Measurements from ENCODE around the gene MB.
"Not testable (repeated sequence)": the region's sequence is repeated elsewhere in the genome, so short reads cannot be mapped to it uniquely, and the experiment has no call there.

MB gene
- total RNA-seq = 0 to 2.2 (median 0) reads per million in 9 experiments

GRCh38 chr22:35617137-35617755 lies at the start of gene MB:
Gene MB (minus strand): TSS chr22:35617329. CDS start chr22:35617257, 72 bp downstream.
- no peaks in the 10 kb centered on the region for H3K27me3 Mint-ChIP-seq
- DNase-seq (no peak), ATAC-seq (replicated peaks) (no peak)
- peaks cover 6 to 12% of the 10 kb centered on the region in 2 donors for H3K4me1 Mint-ChIP-seq (ENCODE audit: low read depth in 2 of 2)
- no peaks in the 10 kb centered on the region for H3K9me3 Mint-ChIP-seq
- H3K36me3 Mint-ChIP-seq (ENCODE audit: insufficient read depth) = no peaks in the 10 kb centered on the region
- H3K4me3 Mint-ChIP-seq = no peak within 1 kb of the TSS
- no peak within 1 kb of the TSS for H3K27ac Mint-ChIP-seq

- H3K4me3 Mint-ChIP-seq; ATAC-seq (replicated peaks); H3K27ac Mint-ChIP-seq; H3K27me3 Mint-ChIP-seq; DNase-seq; H3K9me3 Mint-ChIP-seq: not testable (repeated sequence)
- Mint-ChIP-seq H3K36me3 (ENCODE audit: insufficient read depth) (peaks cover 31% of the 10 kb centered on the region), H3K4me1 (ENCODE audit: low read depth in 2 of 2) (peaks cover 8 to 26% of the 10 kb centered on the region in 2 donors)
Measured at GRCh38 chr22:35666699-35667098, 49.6 kb upstream of the MB start.

- ATAC-seq (replicated peaks) (no peak), DNase-seq (no peak)
- H3K27ac Mint-ChIP-seq = no peak overlapping the region
- H3K27me3 Mint-ChIP-seq = no peaks in the 10 kb centered on the region
- no peak overlapping the region for H3K4me3 Mint-ChIP-seq
- H3K4me1 Mint-ChIP-seq (ENCODE audit: low read depth in 2 of 2) = peaks cover 23 to 42% of the 10 kb centered on the region in 2 donors
- H3K36me3 Mint-ChIP-seq (ENCODE audit: insufficient read depth) = peaks cover 43% of the 10 kb centered on the region
- H3K9me3 Mint-ChIP-seq = no peaks in the 10 kb centered on the region
Measured at GRCh38 chr22:35664955-35665587, 47.9 kb upstream of the MB start.

- ATAC-seq (replicated peaks) (no peak), DNase-seq (no peak)
- no peaks in the 10 kb centered on the region for H3K9me3 Mint-ChIP-seq
- peak overlapping the region; percentile 46 to 70 for H3K4me3 Mint-ChIP-seq
- peaks cover 57% of the 10 kb centered on the region for H3K36me3 Mint-ChIP-seq (ENCODE audit: insufficient read depth)
- no peaks in the 10 kb centered on the region for H3K27me3 Mint-ChIP-seq
- H3K4me1 Mint-ChIP-seq (ENCODE audit: low read depth in 2 of 2) = peaks cover 35 to 46% of the 10 kb centered on the region in 2 donors
- peak overlapping the region; percentile 99 to 100 for H3K27ac Mint-ChIP-seq
Measured at GRCh38 chr22:35663371-35663770, 46.2 kb upstream of the MB start.

- Mint-ChIP-seq H3K36me3 (ENCODE audit: insufficient read depth) (peaks cover 57% of the 10 kb centered on the region), H3K27ac (peak overlapping the region; percentile 99 to 100), H3K4me3 (peak overlapping the region; percentile 46 to 70), H3K4me1 (ENCODE audit: low read depth in 2 of 2) (peaks cover 39 to 50% of the 10 kb centered on the region in 2 donors), H3K9me3 (no peaks in the 10 kb centered on the region), H3K27me3 (no peaks in the 10 kb centered on the region)
- no peak for DNase-seq
- ATAC-seq (replicated peaks) = no peak
Measured at GRCh38 chr22:35662914-35663313, 45.8 kb upstream of the MB start.

GRCh38 chr22:35661464-35661863 lies 44.3 kb upstream of the MB start:
- H3K27me3 Mint-ChIP-seq = no peaks in the 10 kb centered on the region
- H3K4me3 Mint-ChIP-seq = peak overlapping the region; percentile 66 to 70
- H3K9me3 Mint-ChIP-seq = no peaks in the 10 kb centered on the region
- DNase-seq (no peak), ATAC-seq (replicated peaks) (peak; percentile 0)
- H3K4me1 Mint-ChIP-seq (ENCODE audit: low read depth in 2 of 2) = peaks cover 44 to 57% of the 10 kb centered on the region in 2 donors
- H3K36me3 Mint-ChIP-seq (ENCODE audit: insufficient read depth) = peaks cover 62% of the 10 kb centered on the region
- H3K27ac Mint-ChIP-seq = peak overlapping the region; percentile 99 to 100

- H3K4me1 Mint-ChIP-seq (ENCODE audit: low read depth in 2 of 2) = peaks cover 48 to 59% of the 10 kb centered on the region in 2 donors
- DNase-seq = peak; percentile 63 to 70 (median 63)
- H3K27me3 Mint-ChIP-seq = no peaks in the 10 kb centered on the region
- peak overlapping the region; percentile 66 to 70 for H3K4me3 Mint-ChIP-seq
- peak overlapping the region; percentile 99 to 100 for H3K27ac Mint-ChIP-seq
- H3K9me3 Mint-ChIP-seq = no peaks in the 10 kb centered on the region
- H3K36me3 Mint-ChIP-seq (ENCODE audit: insufficient read depth) = peaks cover 68% of the 10 kb centered on the region
- peak; percentile 87 for ATAC-seq (replicated peaks)
Measured at GRCh38 chr22:35660291-35661127, 43.4 kb upstream of the MB start.

- H3K9me3 Mint-ChIP-seq = no peaks in the 10 kb centered on the region
- H3K27ac Mint-ChIP-seq = peak overlapping the region; percentile 99 to 100
- DNase-seq (no peak), ATAC-seq (replicated peaks) (no peak)
- H3K27me3 Mint-ChIP-seq = no peaks in the 10 kb centered on the region
- peaks cover 66% of the 10 kb centered on the region for H3K36me3 Mint-ChIP-seq (ENCODE audit: insufficient read depth)
- H3K4me1 Mint-ChIP-seq (ENCODE audit: low read depth in 2 of 2) = peaks cover 58 to 68% of the 10 kb centered on the region in 2 donors
- peak overlapping the region in 1 of 2 donors; percentile 70 for H3K4me3 Mint-ChIP-seq
Measured at GRCh38 chr22:35657571-35658312, 40.6 kb upstream of the MB start.

- Mint-ChIP-seq H3K36me3 (ENCODE audit: insufficient read depth) (peaks cover 55% of the 10 kb centered on the region), H3K27me3 (no peaks in the 10 kb centered on the region), H3K4me3 (no peak overlapping the region), H3K4me1 (ENCODE audit: low read depth in 2 of 2) (peaks cover 50 to 55% of the 10 kb centered on the region in 2 donors), H3K9me3 (no peaks in the 10 kb centered on the region), H3K27ac (peak overlapping the region; percentile 41 to 82)
- DNase-seq = no peak
- no peak for ATAC-seq (replicated peaks)
Measured at GRCh38 chr22:35656284-35656752, 39.2 kb upstream of the MB start.

- H3K4me1 Mint-ChIP-seq (ENCODE audit: low read depth in 2 of 2) = peaks cover 43 to 60% of the 10 kb centered on the region in 2 donors
- no peaks in the 10 kb centered on the region for H3K9me3 Mint-ChIP-seq
- H3K36me3 Mint-ChIP-seq (ENCODE audit: insufficient read depth) = peaks cover 33% of the 10 kb centered on the region
Measured at GRCh38 chr22:35653824-35654223, 36.7 kb upstream of the MB start.

GRCh38 chr22:35651085-35651484 lies 34.0 kb upstream of the MB start:
- no peaks in the 10 kb centered on the region for H3K27me3 Mint-ChIP-seq
- H3K4me3 Mint-ChIP-seq = peak overlapping the region; percentile 95 to 98
- ATAC-seq (replicated peaks) (no peak), DNase-seq (no peak)
- peaks cover 26% of the 10 kb centered on the region for H3K36me3 Mint-ChIP-seq (ENCODE audit: insufficient read depth)
- peak overlapping the region in 1 of 2 donors; percentile 99 for H3K27ac Mint-ChIP-seq
- H3K4me1 Mint-ChIP-seq (ENCODE audit: low read depth in 2 of 2) = peaks cover 41 to 57% of the 10 kb centered on the region in 2 donors
- H3K9me3 Mint-ChIP-seq = no peaks in the 10 kb centered on the region

More at GRCh38 chr22:35653824-35654223, 36.7 kb upstream of the MB start:
- DNase-seq (no peak), ATAC-seq (replicated peaks) (no peak)
- peak overlapping the region; percentile 82 to 89 for H3K27ac Mint-ChIP-seq
- H3K27me3 Mint-ChIP-seq = no peaks in the 10 kb centered on the region
- peak overlapping the region; percentile 7 to 30 for H3K4me3 Mint-ChIP-seq

GRCh38 chr22:35649636-35650250 lies 32.6 kb upstream of the MB start:
- peak overlapping the region; percentile 95 to 98 for H3K4me3 Mint-ChIP-seq
- H3K36me3 Mint-ChIP-seq (ENCODE audit: insufficient read depth) = peaks cover 25% of the 10 kb centered on the region

More at GRCh38 chr22:35649636-35650250, 32.6 kb upstream of the MB start:
- no peaks in the 10 kb centered on the region for H3K27me3 Mint-ChIP-seq
- H3K9me3 Mint-ChIP-seq = no peaks in the 10 kb centered on the region
- no peak for ATAC-seq (replicated peaks)
- H3K27ac Mint-ChIP-seq = peak overlapping the region; percentile 99
- DNase-seq = no peak
- peaks cover 37 to 48% of the 10 kb centered on the region in 2 donors for H3K4me1 Mint-ChIP-seq (ENCODE audit: low read depth in 2 of 2)

Data from effector memory CD8-positive, alpha-beta T cell (primary cell).